A549 (cell line): Measurements from ENCODE around the gene TOMM40.

ENCODE experiments used
- CEBPB ChIP-seq, 2 experiments: fragments of >200 bp in 1 of 2; sonication (Bioruptor Twin) in 1 of 2; formaldehyde crosslinking in 1 of 2; IDR thresholded peaks; 2 replicates each; pipeline ENCODE4 v1.6.1; 2012 to 2016
- CHD2 ChIP-seq: fragments of 150-350 bp; IDR thresholded peaks from 2 replicates; pipeline ENCODE4 v1.6.1; 2014; ENCODE audit warnings: low read length; ENCODE audit not compliant: partially characterized antibody
- CTCF ChIP-seq: fragments of >200 bp; sonication (Bioruptor Twin); formaldehyde crosslinking; IDR thresholded peaks from 3 replicates; pipeline ENCODE4 v1.5.1; 2016
- RAD21 ChIP-seq, 2 experiments: fragments of >200 bp in 1 of 2; sonication (Bioruptor Twin) in 1 of 2; formaldehyde crosslinking in 1 of 2; IDR thresholded peaks in 1 of 2; conservative IDR thresholded peaks in 1 of 2; 2 replicates in 1 of 2; 3 replicates in 1 of 2; pipeline ENCODE4 v1.6.1; 2012 to 2018; ENCODE audit warnings: inconsistent platforms in 1 of 2
- RFX5 ChIP-seq: fragments of 450-650 bp; IDR thresholded peaks from 2 replicates; pipeline ENCODE4 v1.7.1; 2014; ENCODE audit warnings: antibody characterized with exemption, mild to moderate bottlenecking, moderate library complexity
- TF ChIP-seq, protein P1 (sequence below): fragments of 150-350 bp; IDR thresholded peaks from 2 replicates; pipeline ENCODE4 v1.6.1; 2014; ENCODE audit warnings: low read depth, mild to moderate bottlenecking, low read length

DNA sequence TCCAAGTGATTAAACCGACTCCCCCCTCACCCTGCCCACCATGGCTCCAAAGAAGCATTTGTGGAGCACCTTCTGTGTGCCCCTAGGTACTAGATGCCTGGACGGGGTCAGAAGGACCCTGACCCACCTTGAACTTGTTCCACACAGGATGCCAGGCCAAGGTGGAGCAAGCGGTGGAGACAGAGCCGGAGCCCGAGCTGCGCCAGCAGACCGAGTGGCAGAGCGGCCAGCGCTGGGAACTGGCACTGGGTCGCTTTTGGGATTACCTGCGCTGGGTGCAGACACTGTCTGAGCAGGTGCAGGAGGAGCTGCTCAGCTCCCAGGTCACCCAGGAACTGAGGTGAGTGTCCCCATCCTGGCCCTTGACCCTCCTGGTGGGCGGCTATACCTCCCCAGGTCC, 16.6 kb downstream of the TOMM40 start:
- TF ChIP-seq CTCF (no peak), RFX5 (no peak), RAD21 (conservative IDR thresholded peaks at IDR 0.05 in 1 of 2, IDR thresholded peaks at IDR 0.05 in 1 of 2) (no peak), CEBPB (IDR thresholded peaks at IDR 0.05) (no peak), CHD2 (no peak)
- TF ChIP-seq, protein P1, sequence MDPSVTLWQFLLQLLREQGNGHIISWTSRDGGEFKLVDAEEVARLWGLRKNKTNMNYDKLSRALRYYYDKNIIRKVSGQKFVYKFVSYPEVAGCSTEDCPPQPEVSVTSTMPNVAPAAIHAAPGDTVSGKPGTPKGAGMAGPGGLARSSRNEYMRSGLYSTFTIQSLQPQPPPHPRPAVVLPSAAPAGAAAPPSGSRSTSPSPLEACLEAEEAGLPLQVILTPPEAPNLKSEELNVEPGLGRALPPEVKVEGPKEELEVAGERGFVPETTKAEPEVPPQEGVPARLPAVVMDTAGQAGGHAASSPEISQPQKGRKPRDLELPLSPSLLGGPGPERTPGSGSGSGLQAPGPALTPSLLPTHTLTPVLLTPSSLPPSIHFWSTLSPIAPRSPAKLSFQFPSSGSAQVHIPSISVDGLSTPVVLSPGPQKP, result no peak
